Right renal cortex interstitium (tissue), 3 donors: ENCODE measurements around the gene FAM177A1. TPM values are rescaled to one million over a fixed set of nuclear protein-coding genes. Genes with fewer than 3 reads are reported as not detected.
"Not testable (repeated sequence)": the region's sequence is repeated elsewhere in the genome, so short reads cannot be mapped to it uniquely, and the experiment has no call there.

Source experiments
- DNase-seq, 3 donors: peaks; one replicate each; pipeline ENCODE4 v3.0.0-alpha.2; 2013; ENCODE audit warnings: low read depth in 3 of 3, low spot score in 2 of 3
- polyA plus RNA-seq, 3 donors: library from polyadenylated mRNA; unstranded; fragments of 120-200 nt; gene quantifications; one replicate each; pipeline ENCODE4 v1.2.1, GENCODE V29; 2013; ENCODE audit not compliant: insufficient read length in 3 of 3

The FAM177A1 gene
- polyA plus RNA-seq = 10 to 100 TPM; 59.7 to 63.2 (median 61.1) TPM

DNA sequence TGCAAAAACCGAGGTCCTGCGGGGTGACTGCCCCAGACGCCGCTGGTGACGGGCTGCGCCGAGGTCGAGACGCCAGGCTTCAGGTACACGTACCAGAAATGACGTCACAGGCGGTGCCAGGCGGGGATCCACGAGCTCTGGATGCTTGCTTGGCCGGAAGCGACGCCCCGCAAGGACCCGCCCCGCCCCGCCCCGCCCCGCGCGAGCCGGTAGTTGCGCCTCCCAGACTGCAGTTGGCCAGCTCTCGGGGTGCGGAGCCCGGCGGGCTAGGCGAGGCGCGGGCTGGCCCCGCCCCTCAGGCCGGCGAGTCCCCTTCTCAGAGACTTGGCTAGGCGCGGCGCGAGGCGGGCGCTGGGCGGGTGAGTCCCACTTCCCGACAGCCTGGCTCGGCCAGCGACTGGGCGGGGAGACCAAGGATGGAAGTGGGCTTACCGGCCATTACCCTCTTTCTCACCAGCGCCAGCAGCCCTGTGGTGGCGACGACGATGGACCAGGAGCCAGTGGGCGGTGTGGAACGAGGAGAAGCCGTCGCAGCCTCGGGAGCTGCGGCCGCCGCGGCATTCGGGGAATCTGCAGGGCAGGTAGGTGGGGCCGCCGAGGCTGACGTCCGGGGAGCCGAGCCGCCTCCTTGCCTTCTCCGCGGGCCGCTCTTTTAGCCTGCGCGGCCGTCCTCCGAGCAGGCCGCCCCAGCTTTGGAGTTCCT lies at the start of gene FAM177A1:
TSS of gene FAM177A1 (plus strand) at position 225 of the 703 bp plus-strand sequence. CDS start at position 417, 192 bp downstream.
- peak; percentile 71 to 87 (median 77) for DNase-seq

GRCh38 chr14:34997762-34998161 lies 48.3 kb upstream of the FAM177A1 start:
- no peak for DNase-seq

GRCh38 chr14:34999500-34999899 lies 46.6 kb upstream of the FAM177A1 start:
- DNase-seq = no peak

DNA sequence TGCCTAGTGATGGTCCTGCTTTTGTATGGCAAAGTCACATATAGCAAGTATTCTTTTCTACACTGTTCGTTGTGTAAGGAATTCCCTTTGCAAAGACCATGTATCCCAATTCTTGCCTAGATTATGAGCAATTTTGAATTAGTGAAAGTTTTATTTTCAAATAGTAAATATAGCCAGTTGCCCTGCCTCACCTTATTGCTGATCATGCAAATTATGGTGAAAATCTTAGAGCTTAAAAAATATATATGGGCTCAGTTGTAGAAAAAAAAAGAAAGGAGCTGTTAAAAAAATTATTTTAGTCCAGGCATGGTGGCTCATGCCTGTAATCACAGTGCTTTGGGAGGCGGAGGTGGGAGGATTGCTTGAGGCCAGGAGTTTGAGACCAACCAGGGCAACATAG lies 44.5 kb upstream of the FAM177A1 start:
- DNase-seq = no peak

DNA sequence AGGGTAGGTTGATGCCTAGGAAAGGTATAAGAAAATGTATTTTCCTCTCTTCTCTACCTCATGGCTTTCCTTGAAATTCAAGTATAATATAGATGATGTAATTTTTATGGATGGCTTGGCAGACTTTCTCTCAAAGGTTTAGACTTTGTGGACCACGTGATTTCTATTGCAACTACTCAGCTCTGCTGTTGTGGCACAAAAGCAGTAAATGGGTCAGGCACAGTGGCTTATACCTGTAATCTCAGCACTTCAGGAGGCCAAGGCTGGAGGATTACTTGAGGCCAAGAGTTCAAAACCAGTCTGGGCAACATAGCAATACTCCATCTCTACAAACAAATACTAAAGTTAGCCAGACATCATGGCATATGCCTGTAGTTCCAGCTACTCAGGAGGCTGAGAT lies 41.2 kb upstream of the FAM177A1 start:
- DNase-seq = no peak

- DNase-seq = no peak
These were observed 29.5 kb upstream of the FAM177A1 start for GRCh38 chr14:35016568-35016967.

GRCh38 chr14:35020713-35021112 lies 25.4 kb upstream of the FAM177A1 start:
- DNase-seq = no peak

GRCh38 chr14:35028435-35028834 lies 17.6 kb upstream of the FAM177A1 start:
- no peak for DNase-seq

- DNase-seq = no peak
These were observed 13.5 kb upstream of the FAM177A1 start for GRCh38 chr14:35032562-35032961.

DNA sequence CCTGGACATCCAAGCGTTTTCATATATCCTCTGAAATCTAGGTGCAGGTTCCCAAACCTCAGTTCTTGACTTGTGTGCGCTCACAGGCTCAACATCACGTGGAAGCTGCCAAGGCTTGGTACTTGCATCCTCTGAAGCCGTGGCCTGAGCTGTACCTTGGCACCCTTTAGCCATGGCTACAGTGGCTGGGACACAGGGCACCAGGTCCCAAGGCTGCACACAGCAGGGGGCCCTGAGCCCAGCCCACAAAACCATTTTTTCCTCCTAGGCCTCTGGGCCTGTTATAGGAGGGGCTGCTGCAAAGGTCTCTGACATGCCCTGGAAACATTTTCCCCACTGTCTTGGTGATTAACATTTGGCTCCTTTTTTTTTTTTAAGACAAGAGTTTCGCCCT lies 11.6 kb upstream of the FAM177A1 start:
- DNase-seq = no peak

DNA sequence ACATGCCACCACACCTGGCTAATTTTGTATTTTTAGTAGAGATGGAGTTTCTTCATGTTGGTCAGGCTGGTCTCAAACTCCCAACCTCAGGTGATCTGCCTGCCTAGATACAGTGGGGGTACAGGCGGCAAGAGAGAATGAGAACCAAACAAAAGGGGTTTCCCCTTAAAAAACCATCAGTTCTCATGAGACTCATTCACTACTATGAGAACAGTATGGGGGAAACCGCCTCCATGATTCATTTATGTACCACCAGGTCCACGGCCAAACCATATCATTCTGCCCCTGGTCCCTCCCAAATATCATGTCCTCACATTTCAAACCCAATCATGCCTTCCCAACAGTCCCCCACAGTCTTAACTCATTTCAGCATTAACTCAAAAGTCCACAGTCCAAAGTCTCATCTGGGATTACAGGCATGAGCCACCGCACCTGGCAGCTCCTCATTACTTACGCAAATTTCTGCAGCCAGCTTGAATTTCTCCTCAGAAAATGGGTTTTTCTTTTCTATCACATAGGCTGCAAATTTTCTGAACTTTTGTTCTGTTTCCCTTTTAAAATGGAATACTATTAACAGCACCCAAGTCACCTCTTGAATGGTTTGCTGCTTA lies 11.0 kb upstream of the FAM177A1 start:
- DNase-seq = not testable (repeated sequence)

DNA sequence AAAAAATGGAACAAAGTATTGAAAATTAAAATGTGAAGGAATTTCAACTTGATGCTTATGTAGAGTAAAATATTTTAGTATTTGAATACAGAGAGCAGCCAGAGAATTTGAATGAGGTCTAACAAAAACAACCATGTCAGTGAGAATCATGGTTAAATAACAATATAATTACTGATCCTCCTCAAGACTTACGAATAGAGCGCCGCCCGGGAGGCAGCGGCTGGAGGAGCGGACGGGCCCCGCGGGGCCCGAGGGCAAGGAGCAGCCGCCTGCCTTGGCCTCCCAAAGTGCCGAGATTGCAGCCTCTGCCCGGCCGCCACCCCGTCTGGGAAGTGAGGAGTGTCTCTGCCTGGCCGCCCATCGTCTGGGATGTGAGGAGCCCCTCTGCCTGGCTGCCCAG lies 7.8 kb upstream of the FAM177A1 start:
- DNase-seq = not testable (repeated sequence)

DNA sequence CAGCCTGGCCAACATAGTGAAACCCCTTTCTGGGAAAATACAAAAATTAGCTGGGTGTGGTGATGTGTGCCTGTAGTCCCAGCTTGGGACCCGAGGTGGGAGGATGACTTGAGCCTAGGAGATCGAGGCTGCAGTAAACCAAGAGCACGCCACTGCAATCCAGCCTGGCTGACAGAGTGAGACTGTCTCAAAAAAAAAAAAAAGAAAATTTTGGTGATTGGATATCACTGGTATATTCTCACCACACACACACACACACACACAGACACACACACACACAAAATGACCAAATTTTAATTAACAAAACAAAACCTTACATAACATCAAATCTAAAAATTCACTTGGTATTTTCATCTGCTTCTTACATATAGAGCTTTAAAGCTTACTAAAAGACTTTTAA lies 3.4 kb upstream of the FAM177A1 start:
- no peak for DNase-seq

DNA sequence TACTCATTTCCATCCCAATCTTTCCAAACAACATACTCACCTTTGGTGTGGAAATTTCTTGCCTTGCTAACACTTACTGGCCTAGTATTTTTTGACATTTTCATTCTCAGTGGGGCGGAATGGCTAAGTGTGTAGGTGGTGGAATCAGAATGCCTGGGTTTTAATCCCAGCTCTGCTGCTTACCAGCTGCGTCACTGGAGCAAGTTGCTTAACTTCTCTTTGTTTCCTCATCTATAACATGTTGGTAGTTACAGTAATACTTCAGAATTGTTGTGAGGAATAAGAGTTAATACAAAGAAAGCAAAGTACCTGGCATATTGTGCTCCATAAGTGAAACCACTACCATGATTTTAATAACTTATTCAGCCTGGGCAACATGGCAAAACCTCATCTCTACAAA lies 3.0 kb upstream of the FAM177A1 start:
- no peak for DNase-seq

DNA sequence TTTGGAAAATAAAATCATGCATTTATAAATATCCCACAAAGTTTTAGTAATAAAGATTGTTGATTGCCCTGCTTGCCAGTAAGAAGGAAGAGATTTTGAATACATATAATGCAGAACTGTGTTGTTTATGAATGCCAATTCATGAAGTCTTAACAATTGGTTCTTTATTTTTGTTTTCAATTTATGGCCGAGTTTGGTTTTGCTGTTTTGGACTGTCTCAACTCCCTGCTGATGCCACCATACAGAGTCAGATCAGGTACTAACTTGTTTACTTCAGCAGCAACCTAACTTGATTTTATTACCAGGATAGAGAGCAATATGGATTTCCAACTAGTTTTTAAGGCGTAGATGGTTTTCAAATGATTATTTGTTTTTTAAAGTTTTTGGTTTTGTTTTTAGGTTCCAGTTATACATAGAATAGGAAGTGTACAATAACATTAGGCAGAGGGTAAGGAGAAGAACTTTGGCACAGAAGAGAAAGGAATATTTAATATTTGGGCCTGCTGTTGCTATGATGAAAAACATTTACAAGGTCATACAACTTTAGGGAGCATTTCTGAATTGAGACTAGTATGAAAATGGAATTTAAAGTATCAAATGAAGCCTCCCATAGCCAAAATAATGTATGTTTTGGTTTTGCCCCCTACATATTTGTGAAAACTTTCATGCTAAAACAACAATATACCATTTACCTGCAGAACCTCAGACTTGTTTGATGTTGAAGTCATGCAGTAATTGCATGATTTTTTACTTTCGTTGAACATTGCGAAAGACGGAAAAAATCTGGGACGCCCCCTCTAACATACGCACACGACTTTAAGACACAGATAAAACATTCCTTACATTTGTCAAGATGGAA lies 904 bp upstream of the FAM177A1 start:
- no peak for DNase-seq

DNA sequence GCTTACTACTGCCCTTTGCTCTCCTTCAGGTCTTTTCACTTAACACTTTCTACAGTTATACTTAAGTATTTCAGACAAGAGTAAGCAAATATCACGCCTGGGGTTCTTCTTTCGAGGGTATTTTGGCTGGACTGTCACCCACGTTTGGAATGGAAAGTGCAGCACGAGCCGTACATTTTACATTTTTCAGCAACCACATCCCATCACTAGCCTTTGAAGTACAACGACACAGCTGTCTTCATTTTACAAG lies 349 bp upstream of the FAM177A1 start:
- no peak for DNase-seq

- DNase-seq = peak; percentile 26 to 29 (median 29)
These were observed 872 bp downstream of the FAM177A1 start for GRCh38 chr14:35046751-35047536.

DNA sequence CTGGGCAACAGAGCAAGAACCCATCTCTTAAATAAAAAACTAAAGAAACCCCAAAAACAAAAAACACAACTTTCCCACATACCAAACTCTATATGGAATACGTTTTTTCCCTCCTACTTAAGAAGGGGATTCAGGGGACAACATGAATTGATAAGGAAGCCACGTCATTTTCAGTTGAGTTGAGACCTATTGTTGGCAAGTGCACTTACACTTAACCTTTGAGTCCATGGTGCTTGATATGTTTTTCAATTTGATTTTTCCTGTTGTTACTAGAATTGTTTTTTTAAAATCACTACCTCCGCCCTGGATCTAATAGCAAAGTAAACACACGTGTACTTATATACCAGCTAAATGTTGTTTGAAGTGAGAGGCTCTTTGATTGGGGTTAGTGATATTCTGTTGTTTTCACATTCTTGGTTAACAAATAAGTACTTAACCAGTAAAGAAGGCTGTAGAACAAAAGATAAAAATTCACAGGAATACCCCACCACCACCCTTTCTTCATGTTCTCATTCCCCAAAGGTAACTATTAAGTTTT lies 2.0 kb downstream of the FAM177A1 start:
- no peak for DNase-seq

- no peak for DNase-seq
These were observed 4.6 kb downstream of the FAM177A1 start for GRCh38 chr14:35050652-35051051.

DNA sequence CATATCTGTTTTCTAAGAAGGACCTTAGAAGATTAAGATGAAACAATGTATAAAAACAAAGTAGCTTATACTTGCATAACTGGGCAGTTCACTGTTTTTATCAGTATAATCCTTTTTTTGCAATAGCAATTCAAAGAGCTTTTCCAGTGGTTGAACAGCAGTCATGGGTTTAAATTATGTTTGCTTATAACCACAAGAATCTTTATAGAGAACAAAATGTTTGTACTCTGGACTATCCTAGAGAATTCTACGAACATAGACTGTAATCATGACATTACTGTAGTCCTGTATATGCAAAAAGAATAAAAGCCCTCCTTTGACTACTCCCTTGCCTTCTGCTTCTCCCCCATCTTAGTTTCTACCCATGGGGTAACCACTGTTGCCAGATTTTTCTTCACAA lies 5.7 kb downstream of the FAM177A1 start:
- no peak for DNase-seq

DNA sequence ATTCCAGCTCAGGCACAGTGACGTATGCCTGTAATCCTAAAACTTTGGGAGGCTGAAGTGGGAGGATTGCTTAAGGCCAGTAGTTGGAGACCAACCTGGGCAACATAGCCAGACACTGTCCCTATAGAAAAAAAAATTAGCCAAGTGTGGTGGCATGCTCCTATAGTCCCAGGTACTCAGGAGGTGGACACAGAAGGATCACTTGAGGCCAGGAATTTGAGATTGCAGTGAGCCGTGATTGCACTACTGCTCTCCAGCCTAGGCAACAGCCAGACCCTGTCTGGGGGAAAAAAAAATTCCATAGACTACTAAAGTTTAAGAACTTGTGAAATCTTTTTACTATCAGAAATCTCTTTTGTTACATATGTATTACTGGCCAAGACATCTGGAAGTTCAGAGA lies 6.6 kb downstream of the FAM177A1 start:
- no peak for DNase-seq
